Measurements from ENCODE around the gene PAFAH1B2. TPM values are rescaled to one million over a fixed set of nuclear protein-coding genes. Genes with fewer than 3 reads are reported as not detected.
"Not testable (repeated sequence)": the region's sequence is repeated elsewhere in the genome, so short reads cannot be mapped to it uniquely, and the experiment has no call there.

The PAFAH1B2 gene
- total RNA-seq, 2 experiments from 2014 or later = 81.9 to 85.5 TPM

- CTCF ChIA-PET = interaction anchor here (2.2 to 3.5 kb wide), 2 partner anchors 39 to 44 kb away, joined by 5 to 22 read pairs; no protein-coding TSS in a partner anchor
- POLR2A ChIA-PET = no interaction called here
Measured at GRCh38 chr11:117182551-117182935, 38.5 kb downstream of the PAFAH1B2 start.

GRCh38 chr11:117183178-117183577, 39.1 kb downstream of the PAFAH1B2 start:
- CTCF ChIA-PET = interaction anchor here (0.7 kb wide), 1 partner anchor 60 kb away, joined by 3 read pairs; no protein-coding TSS in a partner anchor
- POLR2A ChIA-PET = not testable (repeated sequence)

GRCh38 chr11:117183724-117184349, 39.8 kb downstream of the PAFAH1B2 start:
- ChIA-PET CTCF (interaction anchor here (0.7 kb wide), 1 partner anchor 61 kb away, joined by 3 read pairs; no protein-coding TSS in a partner anchor), POLR2A (no interaction called here)

- ChIA-PET CTCF (interaction anchor here (0.7 kb wide), 1 partner anchor 58 kb away, joined by 3 read pairs; no protein-coding TSS in a partner anchor), POLR2A (interaction anchor here (0.6 to 0.7 kb wide), 2 partner anchors 443 to 863 kb away, joined by 3 to 6 read pairs; no protein-coding TSS in a partner anchor)
Measured at GRCh38 chr11:117185736-117186430, 41.8 kb downstream of the PAFAH1B2 start.

- ChIA-PET CTCF (no interaction called here), POLR2A (interaction anchor here (0.6 to 0.7 kb wide), 2 partner anchors 443 to 862 kb away, joined by 3 to 6 read pairs; no protein-coding TSS in a partner anchor)
Measured at GRCh38 chr11:117186431-117186761, 42.3 kb downstream of the PAFAH1B2 start.

GRCh38 chr11:117187007-117187406, 42.9 kb downstream of the PAFAH1B2 start:
- ChIA-PET POLR2A (no interaction called here), CTCF (no interaction called here)

GRCh38 chr11:117187428-117187798, 43.3 kb downstream of the PAFAH1B2 start:
- ChIA-PET POLR2A (no interaction called here), CTCF (no interaction called here)

GRCh38 chr11:117187799-117188481, 43.9 kb downstream of the PAFAH1B2 start:
- POLR2A ChIA-PET = no interaction called here
- CTCF ChIA-PET = no interaction called here

GRCh38 chr11:117188620-117189081, 44.6 kb downstream of the PAFAH1B2 start:
- ChIA-PET POLR2A (no interaction called here), CTCF (no interaction called here)

GRCh38 chr11:117189191-117189940, 45.3 kb downstream of the PAFAH1B2 start:
- POLR2A ChIA-PET = no interaction called here
- CTCF ChIA-PET = no interaction called here

- POLR2A ChIA-PET = no interaction called here
- CTCF ChIA-PET = no interaction called here
Measured at GRCh38 chr11:117189941-117190544, 46.0 kb downstream of the PAFAH1B2 start.

GRCh38 chr11:117191680-117192400, 47.8 kb downstream of the PAFAH1B2 start:
- POLR2A ChIA-PET = no interaction called here
- CTCF ChIA-PET = no interaction called here

- ChIA-PET POLR2A (interaction anchor here (0.6 kb wide), 1 partner anchor 100 kb away, joined by 7 read pairs; no protein-coding TSS in a partner anchor), CTCF (no interaction called here)
Measured at GRCh38 chr11:117192401-117192875, 48.4 kb downstream of the PAFAH1B2 start.

GRCh38 chr11:117193130-117194020, 49.3 kb downstream of the PAFAH1B2 start:
- ChIA-PET POLR2A (interaction anchor here (0.6 kb wide), 1 partner anchor 27 kb away, joined by 3 read pairs; no protein-coding TSS in a partner anchor), CTCF (no interaction called here)

- ChIA-PET CTCF (no interaction called here), POLR2A (no interaction called here)
Measured at GRCh38 chr11:117194267-117194666, 50.2 kb downstream of the PAFAH1B2 start.

- POLR2A ChIA-PET = no interaction called here
- CTCF ChIA-PET = interaction anchor here (0.7 kb wide), 1 partner anchor 622 kb away, joined by 3 read pairs; no protein-coding TSS in a partner anchor
Measured at GRCh38 chr11:117195258-117195657, 51.2 kb downstream of the PAFAH1B2 start.

GRCh38 chr11:117195761-117196160, 51.7 kb downstream of the PAFAH1B2 start:
- CTCF ChIA-PET = no interaction called here
- POLR2A ChIA-PET = interaction anchor here (0.5 kb wide), 1 partner anchor 11 kb away, joined by 3 read pairs; no protein-coding TSS in a partner anchor

- CTCF ChIA-PET = no interaction called here
- POLR2A ChIA-PET = interaction anchor here (0.5 kb wide), 1 partner anchor 37 kb away, joined by 5 read pairs; no protein-coding TSS in a partner anchor
Measured at GRCh38 chr11:117197006-117197405, 52.9 kb downstream of the PAFAH1B2 start.
